Esophagus muscularis mucosa (tissue), 4 donors: ENCODE results near the gene IL15.

Source experiments
- CTCF ChIP-seq, 3 experiments: fragments of 200-600 bp in 2 of 3; fragments of 450-650 bp in 1 of 3; sonication (generic) in 2 of 3; IDR thresholded peaks; one replicate each; pipeline ENCODE4 v1.5.1; 2017 to 2019; ENCODE audit warnings: antibody characterized with exemption in 3 of 3, mild to moderate bottlenecking in 2 of 3, moderate library complexity in 1 of 3
- EP300 ChIP-seq: sonication (generic); formaldehyde crosslinking; IDR thresholded peaks from one replicate; pipeline ENCODE4 v1.6.1; 2017; ENCODE audit warnings: antibody characterized with exemption
- POLR2A ChIP-seq: fragments of 450-650 bp; IDR thresholded peaks from one replicate; pipeline ENCODE4 v1.6.1; 2017; ENCODE audit warnings: antibody characterized with exemption, moderate library complexity, mild to moderate bottlenecking, low read depth
- POLR2AphosphoS5 ChIP-seq, 2 donors: sonication (generic); formaldehyde crosslinking; IDR thresholded peaks; one replicate each; pipeline ENCODE4 v1.6.1; 2017; ENCODE audit warnings: antibody characterized with exemption in 2 of 2

- TF ChIP-seq CTCF (IDR thresholded peaks at IDR 0.05) (no peak), POLR2AphosphoS5 (IDR thresholded peaks at IDR 0.05) (no peak), EP300 (no peak), POLR2A (no peak)
Measured at GRCh38 chr4:141642711-141643110, 6.3 kb downstream of the IL15 start.
